HL-60 (cell line): ENCODE data around the gene CLIP2.

Source experiments
- POLR2AphosphoS5 ChIP-seq: IDR thresholded peaks from 2 replicates; pipeline ENCODE4 v1.6.1; 2012; ENCODE audit warnings: low read depth
- TF ChIP-seq, protein P1 (sequence below): IDR thresholded peaks from one replicate; pipeline ENCODE4 v1.5.1; 2011; ENCODE audit warnings: low read length, control low read depth, inconsistent platforms; ENCODE audit not compliant: insufficient read depth

- TF ChIP-seq, protein P1, sequence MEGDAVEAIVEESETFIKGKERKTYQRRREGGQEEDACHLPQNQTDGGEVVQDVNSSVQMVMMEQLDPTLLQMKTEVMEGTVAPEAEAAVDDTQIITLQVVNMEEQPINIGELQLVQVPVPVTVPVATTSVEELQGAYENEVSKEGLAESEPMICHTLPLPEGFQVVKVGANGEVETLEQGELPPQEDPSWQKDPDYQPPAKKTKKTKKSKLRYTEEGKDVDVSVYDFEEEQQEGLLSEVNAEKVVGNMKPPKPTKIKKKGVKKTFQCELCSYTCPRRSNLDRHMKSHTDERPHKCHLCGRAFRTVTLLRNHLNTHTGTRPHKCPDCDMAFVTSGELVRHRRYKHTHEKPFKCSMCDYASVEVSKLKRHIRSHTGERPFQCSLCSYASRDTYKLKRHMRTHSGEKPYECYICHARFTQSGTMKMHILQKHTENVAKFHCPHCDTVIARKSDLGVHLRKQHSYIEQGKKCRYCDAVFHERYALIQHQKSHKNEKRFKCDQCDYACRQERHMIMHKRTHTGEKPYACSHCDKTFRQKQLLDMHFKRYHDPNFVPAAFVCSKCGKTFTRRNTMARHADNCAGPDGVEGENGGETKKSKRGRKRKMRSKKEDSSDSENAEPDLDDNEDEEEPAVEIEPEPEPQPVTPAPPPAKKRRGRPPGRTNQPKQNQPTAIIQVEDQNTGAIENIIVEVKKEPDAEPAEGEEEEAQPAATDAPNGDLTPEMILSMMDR, result no peak
- TF ChIP-seq POLR2AphosphoS5, result no peak
Observed at GRCh38 chr7:74407958-74408357, 118.8 kb downstream of the CLIP2 start.
